Urinary bladder (tissue), 4 donors: ENCODE results near the gene ZFHX2. TPM values are rescaled to one million over a fixed set of nuclear protein-coding genes. Genes with fewer than 3 reads are reported as not detected.

Experiments used
- DNase-seq: peaks from one replicate; pipeline ENCODE4 v3.0.0-alpha.2; 2015; ENCODE audit errors: extremely low spot score
- H3K27ac ChIP-seq: one replicate; pipeline ENCODE4 v1.5.1; 2013; ENCODE audit warnings: low read depth, mild to moderate bottlenecking, moderate library complexity
- H3K36me3 ChIP-seq: one replicate; pipeline ENCODE4 v1.6.1; 2013; ENCODE audit warnings: mild to moderate bottlenecking, moderate library complexity; ENCODE audit not compliant: insufficient read depth
- H3K4me1 ChIP-seq: one replicate; pipeline ENCODE4 v1.6.1; 2013; ENCODE audit warnings: mild to moderate bottlenecking, moderate library complexity; ENCODE audit not compliant: insufficient read depth
- H3K4me3 ChIP-seq: one replicate; pipeline ENCODE4 v1.5.1; 2013; ENCODE audit warnings: low read depth, low read length
- WGBS: extraction: QIAGEN DNeasy Blood & Tissue Kit; methylation state at CpG from one replicate; pipeline ENCODE4 v1.1.7; 2013; 5-methylcytosine and 5-hydroxymethylcytosine counted together
- polyA plus RNA-seq: library from polyadenylated mRNA; stranded (reverse); fragments of 200-250 nt; gene quantifications from one replicate; pipeline ENCODE4 v1.2.3, GENCODE V29; 2013
- total RNA-seq: library from RNA; depleted of rRNA; stranded (reverse); fragments of >200 nt; gene quantifications from one replicate; pipeline ENCODE4 v1.2.3, GENCODE V29; 2014
- donor health status: healthy with polysubstance abuse.
- donor health status: healthy.

Gene ZFHX2
- total and polyA plus RNA-seq, 2 donors, result 0.32 to 0.71 TPM

DNA sequence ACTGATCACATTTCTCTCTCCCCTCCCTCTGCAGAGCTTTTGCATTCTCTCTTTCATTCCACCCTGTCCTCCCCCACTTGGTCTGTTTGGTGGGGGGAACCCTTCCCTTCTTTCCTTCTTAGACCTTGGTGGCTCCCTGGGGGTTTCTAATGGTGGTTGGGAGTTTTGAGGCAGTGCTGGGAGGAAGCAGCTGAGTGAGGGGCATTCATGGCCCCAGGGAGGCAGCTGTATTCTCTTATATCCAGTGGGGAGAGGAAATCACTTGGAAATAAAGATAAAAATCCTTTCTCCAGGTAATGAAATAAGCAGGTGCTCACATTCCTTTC, 68.8 kb downstream of the ZFHX2 start:
- H3K4me3 ChIP-seq, result no peak overlapping the region
- no peak overlapping the region for H3K27ac ChIP-seq
- no peak for DNase-seq
- H3K4me1 ChIP-seq, result no peaks in the 10 kb centered on the region
- peaks cover 2% of the 10 kb centered on the region for H3K36me3 ChIP-seq

- 51% methylated on average over 7 of the region's 7 CpGs for WGBS
- Histone ChIP-seq H3K27ac (no peak overlapping the region), H3K4me1 (no peaks in the 10 kb centered on the region), H3K36me3 (peaks cover 3% of the 10 kb centered on the region), H3K4me3 (no peak overlapping the region)
- no peak for DNase-seq
Observed at GRCh38 chr14:23481979-23482822, 69.4 kb downstream of the ZFHX2 start.

- Histone ChIP-seq H3K27ac (no peak overlapping the region), H3K36me3 (peaks cover 6% of the 10 kb centered on the region), H3K4me1 (no peaks in the 10 kb centered on the region), H3K4me3 (no peak overlapping the region)
- DNase-seq, result no peak
- 56% methylated on average over 3 of the region's 3 CpGs for WGBS
Observed at GRCh38 chr14:23481362-23481970, 70.1 kb downstream of the ZFHX2 start.

DNA sequence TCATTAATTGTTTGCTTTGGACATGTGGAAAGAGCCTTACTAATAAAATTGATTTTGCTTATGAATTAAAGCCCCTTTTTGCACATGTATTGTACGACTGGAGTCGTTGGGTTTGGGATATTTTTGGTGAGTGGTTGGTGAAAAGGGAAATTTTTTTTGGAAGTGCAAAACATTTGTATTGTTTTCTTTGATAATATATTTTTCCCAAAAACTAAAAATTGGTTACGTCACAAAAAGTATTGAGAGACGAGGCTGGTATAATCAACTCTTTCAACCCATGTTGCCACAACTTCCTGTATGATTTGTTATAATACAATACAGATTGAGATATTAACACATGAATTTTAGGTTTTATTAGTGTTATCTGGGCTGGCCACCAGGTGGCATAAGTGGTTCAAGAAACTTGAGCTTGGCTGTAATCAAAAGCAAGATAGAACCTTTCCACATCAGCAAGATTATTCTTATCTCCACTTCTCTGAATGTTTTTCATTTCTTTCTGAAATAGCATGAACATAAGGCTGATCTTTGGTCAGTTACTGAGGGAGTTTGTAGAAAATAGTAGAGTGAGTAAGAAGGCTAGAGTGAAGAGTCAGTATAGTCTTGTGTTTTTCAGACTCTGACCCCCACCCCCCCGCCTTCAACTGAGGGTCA, 73.3 kb downstream of the ZFHX2 start:
- Histone ChIP-seq H3K4me3 (no peak overlapping the region), H3K36me3 (peaks cover 10% of the 10 kb centered on the region), H3K4me1 (no peaks in the 10 kb centered on the region), H3K27ac (no peak overlapping the region)
- WGBS, result 40% methylated on average over 5 of the region's 5 CpGs
- DNase-seq, result no peak

DNA sequence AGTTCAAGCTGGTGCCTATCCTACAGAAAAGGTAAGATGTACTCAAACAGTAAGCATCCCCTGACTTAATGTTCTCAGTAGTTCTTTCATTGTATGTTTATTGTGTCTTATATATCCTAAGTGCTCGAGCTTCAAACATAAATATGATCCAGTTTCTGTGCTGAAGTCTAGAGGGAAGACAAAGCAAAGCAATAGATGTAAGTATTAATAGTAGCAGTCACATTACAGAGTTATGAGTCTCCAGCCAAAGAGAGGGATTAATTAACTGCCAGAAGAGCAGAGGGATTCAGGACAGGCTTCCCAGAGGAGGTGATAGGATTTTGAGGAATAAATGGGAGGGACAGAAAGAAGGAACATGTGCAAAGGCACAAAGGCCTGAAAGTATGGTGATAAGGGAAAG, 80.6 kb downstream of the ZFHX2 start:
- H3K4me1 ChIP-seq, result no peaks in the 10 kb centered on the region
- H3K27ac ChIP-seq, result no peak overlapping the region
- no peak overlapping the region for H3K4me3 ChIP-seq
- 90% methylated on average over 1 of the region's 1 CpG for WGBS
- DNase-seq, result no peak
- H3K36me3 ChIP-seq, result peaks cover 11% of the 10 kb centered on the region

Other genes starting within 250 kb of the ZFHX2 start
- 8.6 TPM for gene PPP1R3E, start 248.9 kb downstream of the ZFHX2 start, total RNA-seq
- gene PPP1R3E, start 248.9 kb downstream of the ZFHX2 start, polyA plus RNA-seq, result 9.8 TPM
- 19.2 TPM for gene BCL2L2, start 244.9 kb downstream of the ZFHX2 start, total RNA-seq
- gene BCL2L2, start 244.9 kb downstream of the ZFHX2 start, polyA plus RNA-seq, result 118 TPM
- gene PABPN1, start 230.3 kb downstream of the ZFHX2 start, total RNA-seq, result 52.0 TPM
- gene PABPN1, start 230.3 kb downstream of the ZFHX2 start, polyA plus RNA-seq, result 84.0 TPM
- 30.5 TPM for gene SLC22A17, start 198.9 kb downstream of the ZFHX2 start, total RNA-seq
- gene SLC22A17, start 198.9 kb downstream of the ZFHX2 start, polyA plus RNA-seq, result 40.8 TPM
- 15.0 TPM for gene EFS, start 186.6 kb downstream of the ZFHX2 start, total RNA-seq
- 28.7 TPM for gene EFS, start 186.6 kb downstream of the ZFHX2 start, polyA plus RNA-seq
- not detected for gene IL25, start 179.0 kb downstream of the ZFHX2 start, total RNA-seq
- gene IL25, start 179.0 kb downstream of the ZFHX2 start, polyA plus RNA-seq, result not detected
- 3.5 TPM for gene CMTM5, start 174.7 kb downstream of the ZFHX2 start, total RNA-seq
- 2.0 TPM for gene CMTM5, start 174.7 kb downstream of the ZFHX2 start, polyA plus RNA-seq
- 0.26 TPM for gene MYH6, start 143.5 kb downstream of the ZFHX2 start, total RNA-seq
- not detected for gene MYH6, start 143.5 kb downstream of the ZFHX2 start, polyA plus RNA-seq
- 29.9 TPM for gene MYH7, start 116.1 kb downstream of the ZFHX2 start, total RNA-seq
- gene MYH7, start 116.1 kb downstream of the ZFHX2 start, polyA plus RNA-seq, result not detected
- gene NGDN, start 82.1 kb downstream of the ZFHX2 start, total RNA-seq, result 33.9 TPM
- gene NGDN, start 82.1 kb downstream of the ZFHX2 start, polyA plus RNA-seq, result 48.3 TPM
- gene THTPA, start 4.5 kb upstream of the ZFHX2 start, total RNA-seq, result 7.1 TPM
- 25.3 TPM for gene THTPA, start 4.5 kb upstream of the ZFHX2 start, polyA plus RNA-seq
- gene AP1G2, start 16.0 kb upstream of the ZFHX2 start, total RNA-seq, result 36.3 TPM
- 50.7 TPM for gene AP1G2, start 16.0 kb upstream of the ZFHX2 start, polyA plus RNA-seq
- 2.7 TPM for gene JPH4, start 27.0 kb upstream of the ZFHX2 start, total RNA-seq
- gene JPH4, start 27.0 kb upstream of the ZFHX2 start, polyA plus RNA-seq, result 2.5 TPM
- gene DHRS2, start 84.6 kb upstream of the ZFHX2 start, total RNA-seq, result 593 TPM
- gene DHRS2, start 84.6 kb upstream of the ZFHX2 start, polyA plus RNA-seq, result 309 TPM